Measurements from ENCODE around the gene LRP6.

DNA sequence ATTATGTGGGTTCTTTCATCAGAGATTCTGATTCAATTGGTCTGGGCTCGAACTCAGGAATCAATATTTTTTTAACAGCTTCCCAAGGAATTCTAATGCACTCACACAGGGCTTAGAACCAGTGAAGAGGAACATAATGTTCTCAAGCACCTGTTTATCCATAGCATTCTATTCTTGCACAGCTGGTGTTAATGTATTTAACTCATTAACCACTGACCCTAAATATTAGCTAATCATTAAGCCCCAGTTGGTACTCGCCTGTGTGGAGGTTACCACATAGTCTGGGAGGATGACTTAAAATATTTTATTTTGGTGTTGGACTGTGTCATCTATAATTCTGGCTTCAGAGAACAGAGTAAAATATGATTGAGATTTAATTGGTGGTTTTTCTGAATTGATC lies 45.3 kb downstream of the LRP6 start:
- TF ChIP-seq, protein P1, sequence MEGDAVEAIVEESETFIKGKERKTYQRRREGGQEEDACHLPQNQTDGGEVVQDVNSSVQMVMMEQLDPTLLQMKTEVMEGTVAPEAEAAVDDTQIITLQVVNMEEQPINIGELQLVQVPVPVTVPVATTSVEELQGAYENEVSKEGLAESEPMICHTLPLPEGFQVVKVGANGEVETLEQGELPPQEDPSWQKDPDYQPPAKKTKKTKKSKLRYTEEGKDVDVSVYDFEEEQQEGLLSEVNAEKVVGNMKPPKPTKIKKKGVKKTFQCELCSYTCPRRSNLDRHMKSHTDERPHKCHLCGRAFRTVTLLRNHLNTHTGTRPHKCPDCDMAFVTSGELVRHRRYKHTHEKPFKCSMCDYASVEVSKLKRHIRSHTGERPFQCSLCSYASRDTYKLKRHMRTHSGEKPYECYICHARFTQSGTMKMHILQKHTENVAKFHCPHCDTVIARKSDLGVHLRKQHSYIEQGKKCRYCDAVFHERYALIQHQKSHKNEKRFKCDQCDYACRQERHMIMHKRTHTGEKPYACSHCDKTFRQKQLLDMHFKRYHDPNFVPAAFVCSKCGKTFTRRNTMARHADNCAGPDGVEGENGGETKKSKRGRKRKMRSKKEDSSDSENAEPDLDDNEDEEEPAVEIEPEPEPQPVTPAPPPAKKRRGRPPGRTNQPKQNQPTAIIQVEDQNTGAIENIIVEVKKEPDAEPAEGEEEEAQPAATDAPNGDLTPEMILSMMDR (IDR thresholded peaks at IDR 0.05 in 8 of 11, conservative IDR thresholded peaks at IDR 0.05 in 3 of 11), result no peak
- TF ChIP-seq POLR2AphosphoS5 (IDR thresholded peaks at IDR 0.05), result no peak
- TF ChIP-seq POLR2A (IDR thresholded peaks at IDR 0.05), result no peak
